K562 (cell line): ENCODE data around the gene TPSG1. TPM values are rescaled to one million over a fixed set of nuclear protein-coding genes. Genes with fewer than 3 reads are reported as not detected.

Experiments
- ATAC-seq: fragments of 200-7000 bp; cut with Tn5 transposase; 3 replicates; pipeline ENCODE4 v1.9.1; 2020; ENCODE audit warnings: moderate library complexity
- BruUV-seq: library from RNA; stranded (reverse); fragments of 400-500 nt; replicated peaks from 2 replicates; lab custom pipeline; 2021; lab: Mats Ljungman, UMichigan
- CTCF ChIA-PET: fragments of 300-600 bp; formaldehyde crosslinking; extraction: SDS; loops from one replicate; lab custom pipeline; 2021; ENCODE audit warnings: low intra/inter-chr PET ratio; lab: Yijun Ruan, JAX
- POLR2A ChIA-PET: fragments of 300-600, 350-650 bp; sonication (Branson Sonifier 250); formaldehyde crosslinking; extraction: SDS; loops from one replicate; lab custom pipeline; 2021; ENCODE audit warnings: antibody characterized with exemption, inconsistent platforms; lab: Yijun Ruan, JAX
- DNase-seq, 4 experiments: peaks; one replicate each; pipeline versions ENCODE4 v3.0.0 to v3.0.0-alpha.2; 2011 to 2018; ENCODE audit warnings: low spot score in 3 of 4, mixed read lengths in 3 of 4; ENCODE audit errors: extremely low read depth in 1 of 4
- FAIRE-seq: peaks from 2 replicates; lab custom pipeline; 2011; peaks lifted over from hg19 to GRCh38; lab: Jason Lieb, UNC
- H2AFZ ChIP-seq: 2 replicates; pipeline ENCODE4 v1.6.0; 2011; ENCODE audit warnings: low read depth, low read length, control low read depth, inconsistent platforms
- H3K27ac ChIP-seq: fragments of 200-600 bp; 3 replicates; pipeline ENCODE4 v1.8.0; 2011; ENCODE audit warnings: low read depth, mild to moderate bottlenecking, control low read depth, inconsistent platforms, low read length, moderate library complexity, mixed read lengths; ENCODE audit errors: extremely low read depth
- H3K27me3 ChIP-seq, 2 experiments: fragments of 300-600 bp in 1 of 2; 2 replicates in 1 of 2; 3 replicates in 1 of 2; pipeline versions ENCODE4 v1.6.0 to v1.8.0; 2011; ENCODE audit warnings: inconsistent platforms in 2 of 2, low read length in 2 of 2, mild to moderate bottlenecking in 1 of 2, mixed read lengths in 1 of 2, moderate library complexity in 1 of 2; ENCODE audit not compliant: control insufficient read depth in 2 of 2, insufficient read depth in 2 of 2
- H3K36me3 ChIP-seq: fragments of 300-600 bp; 3 replicates; pipeline ENCODE4 v1.8.0; 2011; ENCODE audit warnings: mild to moderate bottlenecking, low read length, inconsistent platforms; ENCODE audit not compliant: control insufficient read depth, insufficient read depth
- H3K4me1 ChIP-seq, 2 experiments: fragments of 200-600 bp in 1 of 2; replicated peaks in 1 of 2; 2 replicates in 1 of 2; 3 replicates in 1 of 2; pipeline versions ENCODE4 v1.5.1 to v1.8.0; 2011; ENCODE audit warnings: inconsistent platforms in 2 of 2, low read length in 2 of 2, mild to moderate bottlenecking in 1 of 2, mixed read lengths in 1 of 2, moderate library complexity in 1 of 2; ENCODE audit not compliant: control insufficient read depth in 2 of 2, insufficient read depth in 2 of 2
- H3K4me2 ChIP-seq: 2 replicates; pipeline ENCODE4 v1.6.1; 2011; ENCODE audit warnings: low read length, control low read depth, inconsistent platforms, mixed read lengths; ENCODE audit not compliant: insufficient read depth
- H3K4me3 ChIP-seq: fragments of 200-600 bp; sonication (generic), shearing (Covaris generic); 2 replicates; pipeline ENCODE4 v1.5.1; 2016; ENCODE audit warnings: control low read depth, inconsistent platforms
- H3K79me2 ChIP-seq: fragments of 200-600 bp; 3 replicates; pipeline ENCODE4 v1.8.0; 2011; ENCODE audit warnings: low read length, inconsistent platforms; ENCODE audit not compliant: control insufficient read depth, insufficient read depth
- H3K9ac ChIP-seq, 2 experiments: 2 replicates each; pipeline versions ENCODE4 v1.6.0 to v1.6.1; 2011; ENCODE audit warnings: low read depth in 2 of 2, low read length in 2 of 2, control low read depth in 1 of 2, inconsistent platforms in 1 of 2, mild to moderate bottlenecking in 1 of 2, mixed read lengths in 1 of 2; ENCODE audit not compliant: insufficient read depth in 1 of 2
- H3K9me1 ChIP-seq: one replicate; pipeline ENCODE4 v1.6.0; 2011; ENCODE audit warnings: inconsistent platforms, mild to moderate bottlenecking, low read length, moderate library complexity; ENCODE audit not compliant: control insufficient read depth, insufficient read depth
- H3K9me3 ChIP-seq: replicated peaks from 2 replicates; pipeline ENCODE4 v1.5.1; 2011; ENCODE audit warnings: low read depth, low read length, inconsistent platforms; ENCODE audit not compliant: control insufficient read depth, insufficient read depth
- H4K20me1 ChIP-seq: replicated peaks from 2 replicates; pipeline ENCODE4 v1.6.1; 2011; ENCODE audit warnings: low read length, inconsistent platforms, mixed read lengths; ENCODE audit not compliant: control insufficient read depth, insufficient read depth
- CCNT2 ChIP-seq: IDR thresholded peaks from 2 replicates; pipeline ENCODE4 v1.6.1; 2011; ENCODE audit warnings: borderline replicate concordance, low read depth, mild to moderate bottlenecking, moderate library complexity, mixed read lengths, low read length; ENCODE audit not compliant: insufficient read length; ENCODE audit errors: extremely low read depth
- KDM5B ChIP-seq: fragments of 200-600 bp; sonication (generic); IDR thresholded peaks from 2 replicates; pipeline ENCODE4 v1.6.1; 2012; ENCODE audit warnings: low read depth, mild to moderate bottlenecking, moderate library complexity, low read length, control low read depth, inconsistent platforms; ENCODE audit not compliant: insufficient replicate concordance
- L3MBTL2 ChIP-seq: fragments of 450-650 bp; IDR thresholded peaks from 2 replicates; pipeline ENCODE4 v1.6.1; 2016; ENCODE audit warnings: mild to moderate bottlenecking, moderate library complexity
- THAP12 ChIP-seq: fragments of 250-450 bp; sonication (Bioruptor Pico); IDR thresholded peaks from 2 replicates; pipeline ENCODE4 v1.9.0; 2021; ENCODE audit warnings: mild to moderate bottlenecking, inconsistent platforms
- WGBS: fragments of 100-300 bp; shearing (Covaris generic); methylation state at CpG from one replicate; pipeline ENCODE4 v1.1.6; 2016; ENCODE audit warnings: low coverage, mixed read lengths; ENCODE audit not compliant: insufficient coverage; ENCODE audit errors: missing lambda C conversion rate; 5-methylcytosine and 5-hydroxymethylcytosine counted together
- in situ Hi-C: fragments of 300-500 bp; cut with MboI; formaldehyde crosslinking; loops from 4 replicates; pipeline ENCODE4 v1.15.0; 2018; ENCODE audit warnings: inconsistent platforms, mixed read lengths
- intact Hi-C: fragments of 100-400 bp; cut with micrococcal nuclease; formaldehyde crosslinking; loops from 2 replicates; pipeline ENCODE4 v1.14.2; 2022
- polyA plus RNA-seq, 8 experiments: library from polyadenylated mRNA; depleted of rRNA in 4 of 8; stranded (reverse) in 5 of 8; unstranded in 3 of 8; fragments of >200 nt; fragmentation: Nextera tagmentation in 2 of 8; fragmentation: Illumina TruSeq in 1 of 8; extraction: Ambion mirVana in 2 of 8; extraction: Trizol in 1 of 8; gene quantifications; 2 replicates each; pipeline versions ENCODE4 v1.2.1 to v1.2.3, GENCODE V29; 2011 to 2014; ENCODE audit warnings: inconsistent platforms in 1 of 8, missing spikeins in 1 of 8
- total RNA-seq, 7 experiments: library from RNA; depleted of rRNA in 6 of 7; stranded (reverse); fragments of >200 nt in 6 of 7; fragmentation: Illumina TruSeq in 2 of 7; extraction: Trizol in 2 of 7; gene quantifications; 2 replicates each; pipeline versions ENCODE4 v1.2.1 to v1.2.3, GENCODE V29; 2011 to 2021; ENCODE audit warnings: low replicate concordance in 1 of 7
- TF ChIP-seq, protein P1 (sequence below): fragments of 150-350 bp; IDR thresholded peaks from 2 replicates; pipeline ENCODE4 v1.6.1; 2014; ENCODE audit warnings: low read depth, mild to moderate bottlenecking, low read length, borderline replicate concordance

Gene TPSG1
- total and polyA plus RNA-seq, 9 of the 15 experiments (the other 6 are each of a cell fraction or from before 2014, with no cell fraction given) = not detected

GRCh38 chr16:1197237-1197866 is 27.7 kb downstream of the TPSG1 start:
- intact Hi-C loops (no loop called here), in situ Hi-C loops (loop anchor here (5.0 kb wide), 1 partner anchor 85 kb away; no protein-coding TSS in a partner anchor)
- no peak for ATAC-seq
- Histone ChIP-seq H4K20me1 (peaks cover 5% of the 10 kb centered on the region; the same call in 1 of the 2 replicates), H3K4me3 (no peak overlapping the region), H3K27ac (no peak overlapping the region), H3K27me3 (peaks cover 0 to 20% of the 10 kb centered on the region in 2 experiments; a peak in 2 of 5 replicates), H3K4me2 (no peak overlapping the region), H2AFZ (no peak overlapping the region), H3K79me2 (no peaks in the 10 kb centered on the region), H3K9me1 (no peaks in the 10 kb centered on the region), H3K4me1 (peaks cover 0 to 65% of the 10 kb centered on the region in 2 experiments; a peak in 3 of 5 replicates), H3K9ac (no peak overlapping the region), H3K9me3 (no peaks in the 10 kb centered on the region), H3K36me3 (no peaks in the 10 kb centered on the region)
- no peak for DNase-seq
- TF ChIP-seq L3MBTL2 (no peak), THAP12 (no peak), CCNT2 (no peak), KDM5B (no peak)
- TF ChIP-seq, protein P1, sequence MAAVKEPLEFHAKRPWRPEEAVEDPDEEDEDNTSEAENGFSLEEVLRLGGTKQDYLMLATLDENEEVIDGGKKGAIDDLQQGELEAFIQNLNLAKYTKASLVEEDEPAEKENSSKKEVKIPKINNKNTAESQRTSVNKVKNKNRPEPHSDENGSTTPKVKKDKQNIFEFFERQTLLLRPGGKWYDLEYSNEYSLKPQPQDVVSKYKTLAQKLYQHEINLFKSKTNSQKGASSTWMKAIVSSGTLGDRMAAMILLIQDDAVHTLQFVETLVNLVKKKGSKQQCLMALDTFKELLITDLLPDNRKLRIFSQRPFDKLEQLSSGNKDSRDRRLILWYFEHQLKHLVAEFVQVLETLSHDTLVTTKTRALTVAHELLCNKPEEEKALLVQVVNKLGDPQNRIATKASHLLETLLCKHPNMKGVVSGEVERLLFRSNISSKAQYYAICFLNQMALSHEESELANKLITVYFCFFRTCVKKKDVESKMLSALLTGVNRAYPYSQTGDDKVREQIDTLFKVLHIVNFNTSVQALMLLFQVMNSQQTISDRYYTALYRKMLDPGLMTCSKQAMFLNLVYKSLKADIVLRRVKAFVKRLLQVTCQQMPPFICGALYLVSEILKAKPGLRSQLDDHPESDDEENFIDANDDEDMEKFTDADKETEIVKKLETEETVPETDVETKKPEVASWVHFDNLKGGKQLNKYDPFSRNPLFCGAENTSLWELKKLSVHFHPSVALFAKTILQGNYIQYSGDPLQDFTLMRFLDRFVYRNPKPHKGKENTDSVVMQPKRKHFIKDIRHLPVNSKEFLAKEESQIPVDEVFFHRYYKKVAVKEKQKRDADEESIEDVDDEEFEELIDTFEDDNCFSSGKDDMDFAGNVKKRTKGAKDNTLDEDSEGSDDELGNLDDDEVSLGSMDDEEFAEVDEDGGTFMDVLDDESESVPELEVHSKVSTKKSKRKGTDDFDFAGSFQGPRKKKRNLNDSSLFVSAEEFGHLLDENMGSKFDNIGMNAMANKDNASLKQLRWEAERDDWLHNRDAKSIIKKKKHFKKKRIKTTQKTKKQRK = no peak
- no peak for FAIRE-seq
- no TSS peak for BruUV-seq
- 11% methylated on average over 19 of the region's 19 CpGs for WGBS
- CTCF ChIA-PET = no interaction called here
- POLR2A ChIA-PET = no interaction called here
